Activated naive CD8-positive, alpha-beta T cell treated with anti-CD3 and anti-CD28 coated beads, Interleukin-2, amount 10 ng/mL, durations not matched to agents 7 days and 5 days (primary cell): ENCODE measurements around the gene ZACN. TPM values are rescaled to one million over a fixed set of nuclear protein-coding genes. Genes with fewer than 3 reads are reported as not detected.
A peak's percentile ranks its signal among the peaks of the same experiment; 100 is the strongest.

Experiments
- ATAC-seq: fragments of 150-1000 bp; cut with Tn5 transposase; one replicate; pipeline ENCODE4 v1.10.0; 2021; ENCODE audit warnings: low read depth, moderate library complexity
- POLR2A ChIA-PET: fragments of 350-600 bp; sonication (Branson Sonifier 250); formaldehyde crosslinking; loops from one replicate; lab custom pipeline; 2021; ENCODE audit warnings: antibody characterized with exemption; lab: Charles Lee
- DNase-seq: peaks from one replicate; pipeline ENCODE4 v3.0.0; 2021
- H3K27ac Mint-ChIP-seq: one replicate; pipeline ENCODE4 v1.8.0; 2022; ENCODE audit warnings: mild to moderate bottlenecking, mixed read lengths
- H3K27me3 Mint-ChIP-seq: one replicate; pipeline ENCODE4 v1.8.0; 2022; ENCODE audit warnings: mild to moderate bottlenecking, moderate library complexity, mixed read lengths
- H3K36me3 Mint-ChIP-seq: one replicate; pipeline ENCODE4 v1.8.0; 2021; ENCODE audit warnings: mild to moderate bottlenecking, mixed read lengths
- H3K4me1 Mint-ChIP-seq: one replicate; pipeline ENCODE4 v1.8.0; 2021; ENCODE audit warnings: mixed read lengths
- H3K4me3 Mint-ChIP-seq: one replicate; pipeline ENCODE4 v1.8.0; 2022; ENCODE audit warnings: mild to moderate bottlenecking, moderate library complexity, mixed read lengths
- H3K9me3 Mint-ChIP-seq: one replicate; pipeline ENCODE4 v1.8.0; 2021; ENCODE audit warnings: mixed read lengths
- total RNA-seq, 2 experiments: library from RNA; stranded (reverse); gene quantifications; one replicate each; pipeline ENCODE4 v1.2.3, GENCODE V29; 2021

ZACN gene
- total RNA-seq, 2 experiments from 2014 or later = not detected

DNA sequence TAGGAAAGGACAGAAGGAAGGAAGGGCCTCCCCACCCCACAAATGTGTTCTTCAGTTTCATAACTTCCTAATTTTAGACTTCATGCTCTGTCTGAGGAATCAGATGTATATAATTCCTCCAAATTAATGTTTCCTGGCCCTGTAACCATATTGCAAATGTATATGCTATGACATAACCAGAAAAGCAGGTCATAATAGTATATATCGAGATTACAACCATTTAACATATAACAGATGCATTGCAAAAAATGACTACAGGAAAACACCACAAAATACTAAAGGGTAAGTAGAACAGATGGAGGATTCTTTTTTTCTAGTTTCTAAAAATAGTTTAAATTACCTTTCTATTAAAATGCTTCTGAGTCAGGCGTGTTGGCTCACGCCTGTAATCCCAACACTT is 27.7 kb downstream of the ZACN start:
- Mint-ChIP-seq H3K36me3 (peaks cover 3% of the 10 kb centered on the region), H3K9me3 (no peaks in the 10 kb centered on the region), H3K4me3 (no peak overlapping the region), H3K4me1 (peaks cover 11% of the 10 kb centered on the region), H3K27me3 (peaks cover 2% of the 10 kb centered on the region), H3K27ac (no peak overlapping the region)
- ATAC-seq (no peak), DNase-seq (no peak)
- POLR2A ChIA-PET = no interaction called here

DNA sequence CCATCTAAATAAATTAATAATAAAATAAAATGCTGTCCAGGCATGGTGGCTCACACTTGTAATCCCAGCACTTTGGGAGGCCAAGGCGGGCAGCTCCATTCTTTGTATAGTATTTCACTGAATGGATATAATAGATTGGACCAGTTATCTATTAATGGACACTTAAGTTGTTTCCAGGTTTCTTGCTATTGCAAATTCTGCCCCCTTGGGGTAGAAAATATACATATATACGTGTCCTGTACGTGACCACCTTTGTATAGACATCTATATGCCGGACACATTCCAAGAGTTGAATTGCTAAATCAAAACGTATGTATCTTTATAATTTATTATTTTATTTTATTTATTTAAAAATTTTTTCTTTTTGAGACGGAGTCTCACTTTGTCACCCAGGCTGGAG is 28.5 kb downstream of the ZACN start:
- ATAC-seq (no peak), DNase-seq (no peak)
- Mint-ChIP-seq H3K4me1 (peaks cover 8% of the 10 kb centered on the region), H3K4me3 (no peak overlapping the region), H3K27ac (no peak overlapping the region), H3K9me3 (no peaks in the 10 kb centered on the region), H3K27me3 (peaks cover 4% of the 10 kb centered on the region), H3K36me3 (peaks cover 3% of the 10 kb centered on the region)
- POLR2A ChIA-PET = no interaction called here

DNA sequence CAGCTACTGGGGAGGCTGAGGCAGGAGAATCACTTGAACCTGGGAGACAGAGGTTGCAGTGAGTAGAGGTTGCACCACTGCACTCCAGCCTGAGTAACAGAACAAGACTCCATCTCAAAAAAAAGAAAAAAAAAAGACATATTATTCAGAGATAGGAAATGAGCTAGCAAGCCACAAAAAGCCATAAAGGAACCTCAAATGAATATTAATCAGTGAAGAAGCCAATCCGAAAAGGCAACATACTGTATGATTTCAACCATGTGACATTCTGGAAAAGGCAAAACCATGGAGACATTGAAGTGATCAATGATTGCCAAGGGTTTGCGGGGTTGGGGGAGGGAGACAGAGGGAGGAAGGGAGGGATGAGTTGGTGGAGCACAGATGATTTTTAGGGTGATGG is 33.0 kb downstream of the ZACN start:
- DNase-seq (no peak), ATAC-seq (no peak)
- H3K9me3 Mint-ChIP-seq = no peaks in the 10 kb centered on the region
- H3K4me3 Mint-ChIP-seq = no peak overlapping the region
- peaks cover 4% of the 10 kb centered on the region for H3K27me3 Mint-ChIP-seq
- no peak overlapping the region for H3K27ac Mint-ChIP-seq
- POLR2A ChIA-PET = no interaction called here
- H3K4me1 Mint-ChIP-seq = no peaks in the 10 kb centered on the region
- no peaks in the 10 kb centered on the region for H3K36me3 Mint-ChIP-seq

DNA sequence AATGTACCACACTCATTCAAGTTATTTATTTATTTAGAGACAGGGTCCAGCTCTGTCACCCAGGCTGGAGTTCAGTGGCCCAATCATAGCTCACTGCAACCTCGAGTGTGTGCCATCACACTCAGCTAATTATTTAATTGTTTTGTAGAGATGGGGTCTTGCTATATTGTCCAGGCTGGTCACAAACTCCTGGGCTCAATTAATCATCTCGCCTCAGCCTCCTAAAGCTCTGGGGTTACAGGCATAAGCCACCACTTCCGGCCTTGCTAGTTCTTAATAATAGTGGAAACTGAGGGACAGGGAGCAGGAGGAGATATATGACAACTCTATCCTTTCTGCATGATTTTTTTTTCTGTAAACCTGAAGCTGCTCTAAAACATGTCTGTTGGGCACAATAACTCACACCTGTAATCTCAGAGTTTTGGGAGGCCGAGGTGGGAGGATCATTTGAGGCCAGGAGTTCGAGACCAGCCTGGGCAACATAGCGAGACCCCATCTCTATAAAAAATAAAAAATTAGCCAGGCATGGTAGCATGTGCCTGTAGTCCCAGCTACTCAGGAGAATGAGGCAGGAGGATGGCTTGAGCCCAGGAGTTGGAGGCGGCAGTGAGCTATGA is 36.3 kb downstream of the ZACN start:
- Mint-ChIP-seq H3K9me3 (no peaks in the 10 kb centered on the region), H3K4me1 (no peaks in the 10 kb centered on the region), H3K27me3 (peaks cover 2% of the 10 kb centered on the region), H3K4me3 (no peak overlapping the region), H3K36me3 (no peaks in the 10 kb centered on the region), H3K27ac (no peak overlapping the region)
- DNase-seq (no peak), ATAC-seq (no peak)
- POLR2A ChIA-PET = interaction anchor here (0.7 to 0.8 kb wide), 2 partner anchors 11 to 156 kb away, joined by 3 read pairs; no protein-coding TSS in a partner anchor

DNA sequence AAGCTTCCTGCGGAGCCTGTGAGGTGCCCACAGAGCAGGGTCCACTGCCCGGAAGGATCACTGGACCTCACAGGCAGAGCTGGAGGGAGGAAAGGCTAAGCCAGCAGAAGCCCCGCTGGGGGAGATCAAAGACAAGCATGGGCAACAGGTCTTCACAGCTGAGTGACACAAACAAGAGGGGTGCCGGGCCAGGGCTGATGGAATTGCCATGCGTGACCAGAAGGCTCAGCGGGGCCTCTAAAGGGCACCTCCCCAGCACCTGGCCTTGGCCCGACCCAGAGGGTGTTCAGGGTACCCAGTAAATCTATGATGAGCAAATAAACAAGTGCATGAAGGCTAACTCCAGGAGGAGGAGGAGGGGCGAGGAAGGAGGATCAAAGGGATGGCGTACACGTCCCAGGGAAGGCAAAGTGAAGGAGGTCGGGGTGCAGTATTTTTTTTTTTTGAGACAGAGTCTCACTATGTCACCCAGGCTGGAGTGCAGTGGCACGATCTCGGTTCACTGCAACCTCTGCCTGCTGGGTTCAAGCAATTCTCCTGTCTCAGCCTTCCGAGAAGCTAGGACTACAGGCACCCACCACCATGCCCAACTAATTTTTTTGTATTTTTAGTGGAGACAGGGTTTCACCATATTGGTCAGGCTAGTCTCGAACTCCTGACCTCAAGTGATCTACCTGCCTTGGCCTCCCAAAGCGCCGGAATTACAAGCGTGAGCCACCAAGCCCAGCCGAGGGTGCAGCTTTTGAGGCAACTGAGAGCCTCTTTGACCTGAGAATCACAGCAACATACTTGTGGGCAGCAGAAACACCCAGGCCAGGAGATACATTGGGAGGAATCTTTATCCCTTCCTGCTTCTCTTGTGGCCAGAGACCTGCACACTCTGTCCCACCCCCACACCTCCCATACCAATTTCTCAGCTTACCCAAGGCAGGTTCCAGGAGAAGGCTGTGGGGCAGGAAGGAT is 40.7 kb downstream of the ZACN start:
- Mint-ChIP-seq H3K4me3 (no peak overlapping the region), H3K9me3 (no peaks in the 10 kb centered on the region), H3K4me1 (peaks cover 15% of the 10 kb centered on the region), H3K27ac (no peak overlapping the region), H3K27me3 (no peaks in the 10 kb centered on the region), H3K36me3 (no peaks in the 10 kb centered on the region)
- POLR2A ChIA-PET = interaction anchor here (0.7 to 11.9 kb wide), 4 partner anchors 60 to 160 kb away, joined by 3 to 244 read pairs (median 4); partner anchors contain the start of gene UBALD2
- DNase-seq = no peak
- ATAC-seq = no peak

DNA sequence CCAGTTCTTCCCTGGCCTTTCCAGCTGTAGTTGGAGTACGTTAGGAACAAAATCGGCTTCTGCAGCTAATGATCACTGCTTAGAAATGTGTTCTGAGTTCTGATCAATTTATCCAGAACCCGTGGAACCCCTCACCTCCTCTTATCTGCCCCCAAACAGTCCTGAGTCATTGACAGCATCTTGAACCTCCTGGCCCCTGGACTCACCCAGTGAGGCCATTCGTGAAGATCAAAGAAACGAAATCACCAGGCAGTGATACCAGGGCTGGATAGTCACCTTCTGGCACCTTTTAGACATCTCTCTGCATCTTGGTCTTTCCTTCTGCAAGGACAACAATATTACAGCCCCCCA is 41.7 kb downstream of the ZACN start:
- no peaks in the 10 kb centered on the region for H3K36me3 Mint-ChIP-seq
- peak overlapping the region; percentile 70 for H3K27ac Mint-ChIP-seq
- H3K27me3 Mint-ChIP-seq = no peaks in the 10 kb centered on the region
- H3K4me3 Mint-ChIP-seq = peak overlapping the region; percentile 11
- no peaks in the 10 kb centered on the region for H3K9me3 Mint-ChIP-seq
- DNase-seq (no peak), ATAC-seq (no peak)
- peaks cover 17% of the 10 kb centered on the region for H3K4me1 Mint-ChIP-seq
- POLR2A ChIA-PET = interaction anchor here (0.7 to 11.9 kb wide), 7 partner anchors 10 to 159 kb away, joined by 3 to 244 read pairs (median 6); partner anchors contain the start of gene UBALD2

DNA sequence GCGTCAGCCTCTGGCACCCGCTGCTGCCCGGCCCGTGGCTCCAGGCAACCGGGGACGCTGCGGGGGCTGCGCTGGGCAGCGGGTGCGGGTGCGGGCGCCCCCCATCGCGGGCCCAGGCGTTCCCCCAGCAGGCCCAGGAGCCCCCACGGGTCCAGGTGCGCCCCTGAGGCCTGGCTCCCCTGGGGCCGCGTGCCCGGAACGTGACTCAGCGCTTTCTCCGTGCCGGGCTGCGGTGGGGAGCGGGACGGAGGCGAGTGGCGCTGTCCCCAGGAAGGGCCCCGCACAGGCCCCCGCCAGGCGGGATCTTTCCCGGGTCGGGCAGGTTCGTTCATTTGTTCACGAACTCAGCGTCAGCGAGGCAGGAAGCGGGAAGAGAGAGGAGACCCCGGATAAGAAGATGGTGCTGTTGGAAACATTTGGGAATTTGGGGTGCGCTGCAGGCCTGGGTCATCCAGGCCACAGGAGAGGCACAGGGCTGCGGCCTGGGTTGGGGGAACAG is 43.0 kb downstream of the ZACN start:
- Mint-ChIP-seq H3K4me3 (peak overlapping the region; percentile 64), H3K4me1 (peaks cover 27% of the 10 kb centered on the region), H3K27me3 (no peaks in the 10 kb centered on the region), H3K36me3 (no peaks in the 10 kb centered on the region), H3K27ac (peak overlapping the region; percentile 86), H3K9me3 (no peaks in the 10 kb centered on the region)
- POLR2A ChIA-PET = interaction anchor here (1.0 to 11.9 kb wide), 8 partner anchors 22 to 158 kb away, joined by 3 to 244 read pairs (median 22); partner anchors contain the start of genes FOXJ1 and UBALD2
- ATAC-seq (peak; percentile 18), DNase-seq (no peak)

DNA sequence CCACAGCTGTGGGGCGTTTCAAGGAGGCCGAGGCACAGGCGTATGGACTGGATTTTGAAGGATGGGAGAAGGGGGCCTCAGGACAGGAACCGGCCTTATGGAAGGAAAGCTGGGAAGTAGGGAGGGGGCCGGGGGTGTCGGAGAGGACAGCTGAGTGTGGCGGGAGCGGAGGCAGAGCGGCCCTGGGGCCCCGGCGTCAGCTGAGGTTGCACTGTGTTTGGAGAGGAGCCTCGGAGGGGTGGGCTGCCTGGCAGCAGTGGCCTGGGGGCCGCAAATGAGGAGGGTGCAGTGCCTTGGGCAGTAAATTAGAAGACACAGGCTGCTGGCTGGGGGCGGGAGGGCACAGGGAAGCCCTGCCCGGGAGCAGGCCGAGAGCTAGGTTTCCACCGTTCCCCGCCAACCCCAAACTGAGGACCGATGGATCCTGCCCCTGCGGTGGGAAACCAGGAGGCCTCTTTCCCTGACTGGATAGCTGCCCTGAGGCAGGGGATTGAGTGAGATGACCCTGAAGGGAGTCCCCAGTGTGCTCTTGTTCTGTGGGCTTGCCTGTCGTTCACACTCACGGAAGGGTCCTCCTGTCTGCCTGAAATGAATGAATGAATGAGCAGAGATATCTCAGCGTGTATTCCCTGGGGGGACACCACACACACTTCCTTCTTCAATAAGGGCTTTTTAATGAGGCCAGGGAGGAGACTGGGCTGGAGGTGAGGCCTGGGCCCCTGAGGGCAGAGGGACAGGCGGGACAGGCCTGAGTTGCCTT is 43.6 kb downstream of the ZACN start:
- H3K9me3 Mint-ChIP-seq = no peaks in the 10 kb centered on the region
- POLR2A ChIA-PET = interaction anchor here (0.6 to 11.9 kb wide), 6 partner anchors 21 to 157 kb away, joined by 3 to 244 read pairs (median 40); partner anchors contain the start of genes FOXJ1 and UBALD2
- DNase-seq (no peak), ATAC-seq (no peak)
- peak overlapping the region; percentile 49 for H3K4me3 Mint-ChIP-seq
- H3K36me3 Mint-ChIP-seq = no peaks in the 10 kb centered on the region
- peaks cover 30% of the 10 kb centered on the region for H3K4me1 Mint-ChIP-seq
- no peaks in the 10 kb centered on the region for H3K27me3 Mint-ChIP-seq
- H3K27ac Mint-ChIP-seq = peak overlapping the region; percentile 78

DNA sequence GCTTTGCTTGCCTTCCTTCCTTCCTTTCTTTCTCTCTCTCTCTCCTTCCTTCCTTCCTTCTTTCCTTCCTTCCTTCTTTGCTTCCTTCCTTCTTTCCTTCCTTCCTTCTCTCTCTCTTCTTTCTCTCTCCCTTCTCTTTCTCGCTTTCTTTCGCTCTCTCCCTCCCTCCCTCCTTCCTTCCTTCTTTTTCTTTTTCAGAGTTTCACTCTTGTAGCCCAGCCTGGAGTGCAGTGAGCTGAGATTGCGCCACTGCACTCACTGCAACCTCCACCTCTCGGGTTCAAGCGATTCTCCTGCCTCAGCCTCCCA is 44.2 kb downstream of the ZACN start:
- Mint-ChIP-seq H3K27me3 (no peaks in the 10 kb centered on the region), H3K27ac (peak overlapping the region; percentile 60), H3K36me3 (no peaks in the 10 kb centered on the region), H3K4me1 (peaks cover 30% of the 10 kb centered on the region), H3K4me3 (peak overlapping the region; percentile 7), H3K9me3 (no peaks in the 10 kb centered on the region)
- ATAC-seq = no peak
- no peak for DNase-seq
- POLR2A ChIA-PET = interaction anchor here (4.0 to 11.9 kb wide), 4 partner anchors 21 to 157 kb away, joined by 35 to 244 read pairs (median 48); partner anchors contain the start of genes FOXJ1 and UBALD2

DNA sequence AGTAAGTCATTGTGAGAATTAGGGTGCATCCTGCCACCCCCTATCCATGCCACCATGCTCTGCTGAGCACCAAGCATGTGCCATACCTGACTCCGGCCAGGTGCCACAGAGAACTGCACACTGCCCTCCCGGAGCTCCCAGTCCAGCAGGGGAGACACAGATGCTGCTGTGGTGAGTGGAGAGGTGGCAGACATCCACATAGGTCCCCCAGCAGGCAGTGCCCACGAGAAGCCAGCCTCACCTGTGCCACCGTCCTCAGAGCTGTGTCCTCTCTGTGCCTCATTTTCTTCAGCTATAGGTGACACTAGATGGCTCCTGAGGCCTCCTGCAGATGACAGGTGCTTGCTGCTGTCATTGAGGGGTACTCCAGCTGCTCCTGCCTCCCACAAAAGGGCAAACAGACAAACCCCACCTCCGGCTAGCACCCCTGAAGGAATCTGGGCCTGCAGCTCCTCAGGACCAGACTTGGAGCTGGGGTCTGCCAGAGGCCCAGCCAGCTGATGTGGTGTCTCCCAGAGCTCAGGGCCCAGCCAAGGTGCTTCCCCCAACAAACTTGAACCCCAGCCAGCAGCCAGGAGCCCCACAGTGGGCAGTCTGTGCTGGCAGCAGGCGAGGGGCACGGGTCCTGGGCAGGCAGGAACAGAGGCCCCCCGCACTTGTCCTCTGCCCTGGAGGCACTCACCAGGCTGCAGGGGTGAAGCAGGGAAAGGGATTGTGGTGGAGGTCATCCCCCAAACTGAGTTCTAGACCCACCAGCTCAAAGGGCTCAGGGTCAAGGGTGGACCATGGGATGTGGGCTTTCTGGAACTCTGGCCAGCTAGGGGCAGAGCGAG is 45.0 kb downstream of the ZACN start:
- Mint-ChIP-seq H3K9me3 (no peaks in the 10 kb centered on the region), H3K36me3 (no peaks in the 10 kb centered on the region), H3K4me3 (peak overlapping the region; percentile 7), H3K27ac (peak overlapping the region; percentile 60), H3K4me1 (peaks cover 32% of the 10 kb centered on the region), H3K27me3 (no peaks in the 10 kb centered on the region)
- no peak for DNase-seq
- ATAC-seq = no peak
- POLR2A ChIA-PET = interaction anchor here (4.0 to 11.9 kb wide), 4 partner anchors 20 to 156 kb away, joined by 35 to 244 read pairs (median 48); partner anchors contain the start of genes FOXJ1 and UBALD2

DNA sequence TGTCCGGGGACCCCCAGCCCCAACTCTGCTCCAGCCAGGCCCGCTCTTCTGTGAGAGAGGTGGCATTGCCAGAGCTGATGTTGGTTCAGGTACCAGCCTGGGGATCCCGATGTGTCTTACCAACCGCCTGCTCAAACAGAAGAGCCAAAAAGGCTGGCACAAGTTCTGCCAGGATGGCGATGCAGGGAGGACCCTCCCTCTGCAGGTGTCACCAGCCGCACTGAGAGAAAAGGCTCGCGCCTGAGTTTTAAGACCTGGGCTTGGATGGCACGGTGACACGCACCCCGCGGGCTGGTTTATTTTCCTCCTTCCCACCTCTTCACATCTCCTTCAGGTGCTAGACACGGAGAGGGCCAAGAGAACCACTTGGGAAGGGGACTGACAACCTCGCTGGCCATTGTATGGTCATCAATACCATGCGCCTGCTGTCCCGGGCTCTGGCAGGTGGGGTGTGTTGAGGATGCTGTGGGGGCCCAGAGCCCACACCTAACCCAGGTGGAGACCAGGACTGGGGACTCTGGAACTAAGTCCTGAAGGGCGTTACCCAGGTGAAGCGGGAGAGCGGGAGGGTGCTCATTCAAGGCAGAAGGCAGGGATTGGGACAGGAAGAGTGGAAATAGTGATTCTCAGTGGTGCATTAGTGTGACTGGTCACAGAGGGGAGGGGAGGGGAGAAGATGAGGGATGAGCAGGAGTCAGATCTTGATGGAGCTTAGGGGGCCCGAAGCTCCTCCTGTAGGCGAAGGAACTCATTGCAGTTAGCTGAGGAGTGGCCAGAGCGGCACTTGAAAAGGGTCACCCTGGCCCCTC is 45.8 kb downstream of the ZACN start:
- Mint-ChIP-seq H3K36me3 (no peaks in the 10 kb centered on the region), H3K4me3 (no peak overlapping the region), H3K27me3 (no peaks in the 10 kb centered on the region), H3K9me3 (no peaks in the 10 kb centered on the region), H3K27ac (no peak overlapping the region), H3K4me1 (peaks cover 36% of the 10 kb centered on the region)
- DNase-seq = no peak
- no peak for ATAC-seq
- POLR2A ChIA-PET = interaction anchor here (2.4 to 11.9 kb wide), 6 partner anchors 11 to 155 kb away, joined by 9 to 244 read pairs (median 40); partner anchors contain the start of genes FOXJ1 and UBALD2
